ENCODE data around the gene KIAA1549. TPM values are rescaled to one million over a fixed set of nuclear protein-coding genes. Genes with fewer than 3 reads are reported as not detected.

Gene KIAA1549
- total RNA-seq, 1 experiment from 2014 or later, result 18.7 TPM

DNA sequence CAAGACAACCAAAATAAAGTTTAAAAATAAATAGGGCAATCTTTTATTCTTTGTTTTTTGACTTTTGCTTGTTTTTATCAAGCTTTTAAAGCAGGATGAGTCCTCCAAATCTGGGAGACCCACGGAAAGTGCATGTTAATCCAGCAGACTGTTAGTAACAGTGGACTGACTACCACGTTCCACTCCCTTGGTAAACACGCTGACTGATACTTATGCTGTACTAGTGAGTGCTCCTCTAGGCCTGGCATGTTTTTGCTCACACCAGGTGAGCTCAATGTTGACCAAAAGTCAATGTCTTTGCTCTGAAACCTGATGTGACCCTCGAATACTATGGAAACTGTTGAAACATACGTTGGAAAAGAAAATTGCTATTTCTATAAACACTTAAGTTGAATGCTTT lies 88.4 kb downstream of the KIAA1549 start:
- Mint-ChIP-seq H3K9me3 (no peaks in the 10 kb centered on the region), H3K4me1 (peaks cover 12% of the 10 kb centered on the region), H3K4me3 (no peak overlapping the region), H3K27me3 (ENCODE audit: low read depth) (no peaks in the 10 kb centered on the region), H3K27ac (peak overlapping the region; percentile 5; the same call in 1 of the 2 replicates), H3K36me3 (peaks cover 33% of the 10 kb centered on the region)
- POLR2A ChIA-PET, result no interaction called here
- DNase-seq (ENCODE audit: low spot score) (no peak), ATAC-seq (no peak)
- CTCF ChIA-PET, result no interaction called here
- TF ChIP-seq, protein P1, sequence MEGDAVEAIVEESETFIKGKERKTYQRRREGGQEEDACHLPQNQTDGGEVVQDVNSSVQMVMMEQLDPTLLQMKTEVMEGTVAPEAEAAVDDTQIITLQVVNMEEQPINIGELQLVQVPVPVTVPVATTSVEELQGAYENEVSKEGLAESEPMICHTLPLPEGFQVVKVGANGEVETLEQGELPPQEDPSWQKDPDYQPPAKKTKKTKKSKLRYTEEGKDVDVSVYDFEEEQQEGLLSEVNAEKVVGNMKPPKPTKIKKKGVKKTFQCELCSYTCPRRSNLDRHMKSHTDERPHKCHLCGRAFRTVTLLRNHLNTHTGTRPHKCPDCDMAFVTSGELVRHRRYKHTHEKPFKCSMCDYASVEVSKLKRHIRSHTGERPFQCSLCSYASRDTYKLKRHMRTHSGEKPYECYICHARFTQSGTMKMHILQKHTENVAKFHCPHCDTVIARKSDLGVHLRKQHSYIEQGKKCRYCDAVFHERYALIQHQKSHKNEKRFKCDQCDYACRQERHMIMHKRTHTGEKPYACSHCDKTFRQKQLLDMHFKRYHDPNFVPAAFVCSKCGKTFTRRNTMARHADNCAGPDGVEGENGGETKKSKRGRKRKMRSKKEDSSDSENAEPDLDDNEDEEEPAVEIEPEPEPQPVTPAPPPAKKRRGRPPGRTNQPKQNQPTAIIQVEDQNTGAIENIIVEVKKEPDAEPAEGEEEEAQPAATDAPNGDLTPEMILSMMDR (IDR thresholded peaks at IDR 0.05), result no peak
- TF ChIP-seq, protein P2, sequence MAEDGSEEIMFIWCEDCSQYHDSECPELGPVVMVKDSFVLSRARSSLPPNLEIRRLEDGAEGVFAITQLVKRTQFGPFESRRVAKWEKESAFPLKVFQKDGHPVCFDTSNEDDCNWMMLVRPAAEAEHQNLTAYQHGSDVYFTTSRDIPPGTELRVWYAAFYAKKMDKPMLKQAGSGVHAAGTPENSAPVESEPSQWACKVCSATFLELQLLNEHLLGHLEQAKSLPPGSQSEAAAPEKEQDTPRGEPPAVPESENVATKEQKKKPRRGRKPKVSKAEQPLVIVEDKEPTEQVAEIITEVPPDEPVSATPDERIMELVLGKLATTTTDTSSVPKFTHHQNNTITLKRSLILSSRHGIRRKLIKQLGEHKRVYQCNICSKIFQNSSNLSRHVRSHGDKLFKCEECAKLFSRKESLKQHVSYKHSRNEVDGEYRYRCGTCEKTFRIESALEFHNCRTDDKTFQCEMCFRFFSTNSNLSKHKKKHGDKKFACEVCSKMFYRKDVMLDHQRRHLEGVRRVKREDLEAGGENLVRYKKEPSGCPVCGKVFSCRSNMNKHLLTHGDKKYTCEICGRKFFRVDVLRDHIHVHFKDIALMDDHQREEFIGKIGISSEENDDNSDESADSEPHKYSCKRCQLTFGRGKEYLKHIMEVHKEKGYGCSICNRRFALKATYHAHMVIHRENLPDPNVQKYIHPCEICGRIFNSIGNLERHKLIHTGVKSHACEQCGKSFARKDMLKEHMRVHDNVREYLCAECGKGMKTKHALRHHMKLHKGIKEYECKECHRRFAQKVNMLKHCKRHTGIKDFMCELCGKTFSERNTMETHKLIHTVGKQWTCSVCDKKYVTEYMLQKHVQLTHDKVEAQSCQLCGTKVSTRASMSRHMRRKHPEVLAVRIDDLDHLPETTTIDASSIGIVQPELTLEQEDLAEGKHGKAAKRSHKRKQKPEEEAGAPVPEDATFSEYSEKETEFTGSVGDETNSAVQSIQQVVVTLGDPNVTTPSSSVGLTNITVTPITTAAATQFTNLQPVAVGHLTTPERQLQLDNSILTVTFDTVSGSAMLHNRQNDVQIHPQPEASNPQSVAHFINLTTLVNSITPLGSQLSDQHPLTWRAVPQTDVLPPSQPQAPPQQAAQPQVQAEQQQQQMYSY (CRISPR knock-in tag; IDR thresholded peaks at IDR 0.05), result no peak
- TF ChIP-seq KAT7 (CRISPR knock-in tag; IDR thresholded peaks at IDR 0.05; ENCODE audit: borderline replicate concordance) (no peak), ETV6 (CRISPR knock-in tag; IDR thresholded peaks at IDR 0.05) (no peak), ELF4 (CRISPR knock-in tag; IDR thresholded peaks at IDR 0.05; ENCODE audit: low read depth) (no peak), EMX1 (CRISPR knock-in tag; IDR thresholded peaks at IDR 0.05) (no peak), CBFB (CRISPR knock-in tag; IDR thresholded peaks at IDR 0.05; ENCODE audit: low read depth) (no peak), RELA (CRISPR knock-in tag; IDR thresholded peaks at IDR 0.05; ENCODE audit: borderline replicate concordance) (no peak)
- TF ChIP-seq, protein P3, sequence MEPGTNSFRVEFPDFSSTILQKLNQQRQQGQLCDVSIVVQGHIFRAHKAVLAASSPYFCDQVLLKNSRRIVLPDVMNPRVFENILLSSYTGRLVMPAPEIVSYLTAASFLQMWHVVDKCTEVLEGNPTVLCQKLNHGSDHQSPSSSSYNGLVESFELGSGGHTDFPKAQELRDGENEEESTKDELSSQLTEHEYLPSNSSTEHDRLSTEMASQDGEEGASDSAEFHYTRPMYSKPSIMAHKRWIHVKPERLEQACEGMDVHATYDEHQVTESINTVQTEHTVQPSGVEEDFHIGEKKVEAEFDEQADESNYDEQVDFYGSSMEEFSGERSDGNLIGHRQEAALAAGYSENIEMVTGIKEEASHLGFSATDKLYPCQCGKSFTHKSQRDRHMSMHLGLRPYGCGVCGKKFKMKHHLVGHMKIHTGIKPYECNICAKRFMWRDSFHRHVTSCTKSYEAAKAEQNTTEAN (CRISPR knock-in tag; IDR thresholded peaks at IDR 0.05), result no peak
- TF ChIP-seq, protein P4, sequence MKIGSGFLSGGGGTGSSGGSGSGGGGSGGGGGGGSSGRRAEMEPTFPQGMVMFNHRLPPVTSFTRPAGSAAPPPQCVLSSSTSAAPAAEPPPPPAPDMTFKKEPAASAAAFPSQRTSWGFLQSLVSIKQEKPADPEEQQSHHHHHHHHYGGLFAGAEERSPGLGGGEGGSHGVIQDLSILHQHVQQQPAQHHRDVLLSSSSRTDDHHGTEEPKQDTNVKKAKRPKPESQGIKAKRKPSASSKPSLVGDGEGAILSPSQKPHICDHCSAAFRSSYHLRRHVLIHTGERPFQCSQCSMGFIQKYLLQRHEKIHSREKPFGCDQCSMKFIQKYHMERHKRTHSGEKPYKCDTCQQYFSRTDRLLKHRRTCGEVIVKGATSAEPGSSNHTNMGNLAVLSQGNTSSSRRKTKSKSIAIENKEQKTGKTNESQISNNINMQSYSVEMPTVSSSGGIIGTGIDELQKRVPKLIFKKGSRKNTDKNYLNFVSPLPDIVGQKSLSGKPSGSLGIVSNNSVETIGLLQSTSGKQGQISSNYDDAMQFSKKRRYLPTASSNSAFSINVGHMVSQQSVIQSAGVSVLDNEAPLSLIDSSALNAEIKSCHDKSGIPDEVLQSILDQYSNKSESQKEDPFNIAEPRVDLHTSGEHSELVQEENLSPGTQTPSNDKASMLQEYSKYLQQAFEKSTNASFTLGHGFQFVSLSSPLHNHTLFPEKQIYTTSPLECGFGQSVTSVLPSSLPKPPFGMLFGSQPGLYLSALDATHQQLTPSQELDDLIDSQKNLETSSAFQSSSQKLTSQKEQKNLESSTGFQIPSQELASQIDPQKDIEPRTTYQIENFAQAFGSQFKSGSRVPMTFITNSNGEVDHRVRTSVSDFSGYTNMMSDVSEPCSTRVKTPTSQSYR (CRISPR knock-in tag; IDR thresholded peaks at IDR 0.05), result no peak
- TF ChIP-seq, protein P5, sequence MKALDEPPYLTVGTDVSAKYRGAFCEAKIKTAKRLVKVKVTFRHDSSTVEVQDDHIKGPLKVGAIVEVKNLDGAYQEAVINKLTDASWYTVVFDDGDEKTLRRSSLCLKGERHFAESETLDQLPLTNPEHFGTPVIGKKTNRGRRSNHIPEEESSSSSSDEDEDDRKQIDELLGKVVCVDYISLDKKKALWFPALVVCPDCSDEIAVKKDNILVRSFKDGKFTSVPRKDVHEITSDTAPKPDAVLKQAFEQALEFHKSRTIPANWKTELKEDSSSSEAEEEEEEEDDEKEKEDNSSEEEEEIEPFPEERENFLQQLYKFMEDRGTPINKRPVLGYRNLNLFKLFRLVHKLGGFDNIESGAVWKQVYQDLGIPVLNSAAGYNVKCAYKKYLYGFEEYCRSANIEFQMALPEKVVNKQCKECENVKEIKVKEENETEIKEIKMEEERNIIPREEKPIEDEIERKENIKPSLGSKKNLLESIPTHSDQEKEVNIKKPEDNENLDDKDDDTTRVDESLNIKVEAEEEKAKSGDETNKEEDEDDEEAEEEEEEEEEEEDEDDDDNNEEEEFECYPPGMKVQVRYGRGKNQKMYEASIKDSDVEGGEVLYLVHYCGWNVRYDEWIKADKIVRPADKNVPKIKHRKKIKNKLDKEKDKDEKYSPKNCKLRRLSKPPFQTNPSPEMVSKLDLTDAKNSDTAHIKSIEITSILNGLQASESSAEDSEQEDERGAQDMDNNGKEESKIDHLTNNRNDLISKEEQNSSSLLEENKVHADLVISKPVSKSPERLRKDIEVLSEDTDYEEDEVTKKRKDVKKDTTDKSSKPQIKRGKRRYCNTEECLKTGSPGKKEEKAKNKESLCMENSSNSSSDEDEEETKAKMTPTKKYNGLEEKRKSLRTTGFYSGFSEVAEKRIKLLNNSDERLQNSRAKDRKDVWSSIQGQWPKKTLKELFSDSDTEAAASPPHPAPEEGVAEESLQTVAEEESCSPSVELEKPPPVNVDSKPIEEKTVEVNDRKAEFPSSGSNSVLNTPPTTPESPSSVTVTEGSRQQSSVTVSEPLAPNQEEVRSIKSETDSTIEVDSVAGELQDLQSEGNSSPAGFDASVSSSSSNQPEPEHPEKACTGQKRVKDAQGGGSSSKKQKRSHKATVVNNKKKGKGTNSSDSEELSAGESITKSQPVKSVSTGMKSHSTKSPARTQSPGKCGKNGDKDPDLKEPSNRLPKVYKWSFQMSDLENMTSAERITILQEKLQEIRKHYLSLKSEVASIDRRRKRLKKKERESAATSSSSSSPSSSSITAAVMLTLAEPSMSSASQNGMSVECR (CRISPR knock-in tag; IDR thresholded peaks at IDR 0.05; ENCODE audit: borderline replicate concordance), result no peak
- TF ChIP-seq, protein P6, sequence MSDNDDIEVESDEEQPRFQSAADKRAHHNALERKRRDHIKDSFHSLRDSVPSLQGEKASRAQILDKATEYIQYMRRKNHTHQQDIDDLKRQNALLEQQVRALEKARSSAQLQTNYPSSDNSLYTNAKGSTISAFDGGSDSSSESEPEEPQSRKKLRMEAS (CRISPR knock-in tag; IDR thresholded peaks at IDR 0.05), result no peak
- TF ChIP-seq, protein P7, sequence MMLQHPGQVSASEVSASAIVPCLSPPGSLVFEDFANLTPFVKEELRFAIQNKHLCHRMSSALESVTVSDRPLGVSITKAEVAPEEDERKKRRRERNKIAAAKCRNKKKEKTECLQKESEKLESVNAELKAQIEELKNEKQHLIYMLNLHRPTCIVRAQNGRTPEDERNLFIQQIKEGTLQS (CRISPR knock-in tag; conservative IDR thresholded peaks at IDR 0.05), result no peak

Measured in WTC11 (cell line).